ENCODE measurements around the gene DLGAP1. TPM values are rescaled to one million over a fixed set of nuclear protein-coding genes. Genes with fewer than 3 reads are reported as not detected.

The DLGAP1 gene
- total RNA-seq, 1 experiment from 2014 or later = 2.8 TPM

DNA sequence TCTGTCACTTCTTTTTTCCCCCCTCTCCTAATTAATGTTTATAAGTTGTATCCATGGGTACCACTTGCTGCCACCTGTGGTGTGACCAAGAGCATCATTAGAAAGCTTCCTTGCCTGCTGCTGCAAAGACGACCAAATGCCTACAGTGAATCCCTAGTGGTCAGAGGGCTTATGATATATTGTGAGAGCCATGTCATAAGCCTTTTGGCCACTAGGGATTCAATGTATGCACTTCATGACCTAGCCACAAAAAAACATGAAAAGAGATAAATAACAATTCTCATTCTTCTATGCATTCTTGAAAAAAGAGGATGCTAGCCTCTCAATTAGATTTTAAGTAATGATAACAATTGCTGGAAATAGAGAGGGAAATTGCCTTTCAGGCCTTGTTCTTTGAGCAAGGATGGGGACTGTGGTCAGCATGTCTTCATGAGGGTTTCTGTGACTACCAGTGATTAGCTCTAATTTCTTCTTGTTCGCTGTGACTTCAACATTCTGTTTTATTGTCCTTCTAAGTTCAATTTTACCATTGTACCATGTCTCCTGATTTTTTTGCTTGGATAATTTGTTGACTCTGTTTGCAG is 569.8 kb downstream of the DLGAP1 start:
- no peak overlapping the region for H3K4me3 ChIP-seq
- no peaks in the 10 kb centered on the region for H3K4me1 ChIP-seq
- H3K9me3 ChIP-seq (replicated peaks) = no peaks in the 10 kb centered on the region
- H3K36me3 ChIP-seq = no peaks in the 10 kb centered on the region
- no peak for DNase-seq
- H3K27me3 ChIP-seq = no peaks in the 10 kb centered on the region
- no peak overlapping the region for H3K27ac ChIP-seq

DNA sequence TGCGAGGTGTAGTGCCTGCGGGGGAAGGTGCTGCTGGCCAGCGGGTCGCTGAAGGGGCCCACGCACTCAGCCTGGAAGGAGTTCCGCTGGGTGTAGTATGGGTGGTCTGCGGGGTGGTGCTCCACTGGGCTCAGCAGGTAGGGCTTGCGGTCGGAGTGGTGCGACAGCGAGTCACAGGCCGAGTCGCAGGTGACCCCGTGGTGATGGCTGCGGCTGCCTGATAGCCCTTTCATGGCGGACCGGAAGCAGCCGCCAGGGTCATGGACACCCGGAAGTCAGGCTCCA is 575.3 kb downstream of the DLGAP1 start:
- Histone ChIP-seq H3K36me3 (no peaks in the 10 kb centered on the region), H3K4me3 (no peak overlapping the region), H3K27ac (no peak overlapping the region), H3K9me3 (replicated peaks) (no peaks in the 10 kb centered on the region), H3K4me1 (no peaks in the 10 kb centered on the region), H3K27me3 (no peaks in the 10 kb centered on the region)
- DNase-seq = no peak

DNA sequence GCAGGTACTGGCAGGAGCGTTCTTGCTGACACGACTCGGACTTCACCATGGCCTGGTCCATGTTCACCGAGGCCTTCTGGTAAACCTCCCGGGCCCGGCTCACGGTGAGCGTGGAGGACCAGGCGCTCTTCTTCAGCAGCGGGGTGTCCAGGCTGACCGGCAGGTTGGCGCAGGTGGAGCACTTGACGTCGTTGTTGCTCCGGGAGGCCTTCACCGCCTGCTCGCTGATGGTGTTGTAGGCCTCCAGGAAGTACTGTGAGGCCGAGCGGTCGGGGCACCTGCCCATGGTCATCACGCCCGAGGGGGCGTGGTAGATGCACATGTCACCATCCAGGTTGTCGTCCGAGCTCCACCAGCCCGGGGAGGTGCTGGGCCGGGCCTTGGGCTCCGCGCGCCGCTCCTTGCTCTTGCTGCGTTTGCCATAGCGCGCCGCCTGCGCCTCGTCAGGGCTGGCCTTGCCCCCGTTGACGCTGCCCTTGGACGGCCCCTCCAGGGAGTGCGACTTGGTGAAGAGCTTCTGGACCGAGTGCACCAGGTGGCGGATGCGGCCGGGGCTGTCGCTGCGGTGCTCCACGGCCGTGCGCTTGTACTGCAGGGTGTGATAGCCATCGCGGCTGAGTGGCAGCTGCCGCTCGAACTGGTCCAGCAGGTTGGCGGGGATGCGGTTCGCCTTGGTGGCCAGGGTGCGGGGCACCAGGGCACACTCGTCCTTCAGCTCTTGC is 575.8 kb downstream of the DLGAP1 start:
- H3K27ac ChIP-seq = no peak overlapping the region
- H3K9me3 ChIP-seq (replicated peaks) = no peaks in the 10 kb centered on the region
- no peak overlapping the region for H3K4me3 ChIP-seq
- no peaks in the 10 kb centered on the region for H3K4me1 ChIP-seq
- H3K27me3 ChIP-seq = no peaks in the 10 kb centered on the region
- no peaks in the 10 kb centered on the region for H3K36me3 ChIP-seq
- no peak for DNase-seq

DNA sequence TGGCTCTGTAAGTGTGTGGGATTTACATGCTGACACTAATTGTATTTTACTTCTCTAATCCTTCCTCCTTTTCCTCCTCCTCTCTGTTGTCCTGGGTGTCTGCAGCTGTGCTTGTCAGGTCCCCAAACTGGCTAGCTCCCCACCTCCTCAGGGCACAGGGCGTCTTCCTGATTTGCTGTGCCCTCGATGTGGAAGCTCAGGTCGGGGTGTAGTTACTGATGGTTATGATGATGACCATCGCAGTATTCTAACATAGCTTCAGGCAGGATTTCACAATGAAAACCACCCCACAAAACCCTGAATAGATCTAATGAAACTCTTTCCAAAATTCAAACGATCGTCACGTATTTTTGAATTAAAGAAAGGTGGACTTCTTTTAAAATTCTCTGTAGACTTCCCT is 576.7 kb downstream of the DLGAP1 start:
- no peaks in the 10 kb centered on the region for H3K9me3 ChIP-seq (replicated peaks)
- H3K4me3 ChIP-seq = no peak overlapping the region
- no peaks in the 10 kb centered on the region for H3K27me3 ChIP-seq
- no peaks in the 10 kb centered on the region for H3K36me3 ChIP-seq
- no peak overlapping the region for H3K27ac ChIP-seq
- DNase-seq = peak in 1 of 2 experiments; percentile 7
- H3K4me1 ChIP-seq = no peaks in the 10 kb centered on the region

DNA sequence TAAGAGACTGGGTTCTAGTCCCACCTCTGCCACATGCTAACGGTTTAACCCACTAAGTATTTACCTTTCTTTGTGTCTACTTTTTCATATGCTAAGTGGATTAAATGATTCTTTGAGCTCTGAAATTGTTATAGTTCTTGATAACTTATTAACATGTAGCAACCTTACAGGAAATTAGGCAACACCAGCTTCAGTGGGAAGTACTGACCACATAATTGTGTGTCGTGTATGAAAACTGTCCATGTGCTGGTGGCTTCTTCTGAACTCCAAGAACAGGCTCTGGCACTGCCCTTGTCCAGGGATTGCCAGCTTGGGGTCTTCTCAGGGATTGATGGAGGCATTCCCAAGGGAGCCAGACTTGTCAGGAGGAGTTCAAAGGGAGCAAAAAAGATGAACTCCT is 577.4 kb downstream of the DLGAP1 start:
- H3K4me1 ChIP-seq = no peaks in the 10 kb centered on the region
- H3K27me3 ChIP-seq = no peaks in the 10 kb centered on the region
- H3K4me3 ChIP-seq = no peak overlapping the region
- H3K36me3 ChIP-seq = no peaks in the 10 kb centered on the region
- DNase-seq = no peak
- no peaks in the 10 kb centered on the region for H3K9me3 ChIP-seq (replicated peaks)
- no peak overlapping the region for H3K27ac ChIP-seq

DNA sequence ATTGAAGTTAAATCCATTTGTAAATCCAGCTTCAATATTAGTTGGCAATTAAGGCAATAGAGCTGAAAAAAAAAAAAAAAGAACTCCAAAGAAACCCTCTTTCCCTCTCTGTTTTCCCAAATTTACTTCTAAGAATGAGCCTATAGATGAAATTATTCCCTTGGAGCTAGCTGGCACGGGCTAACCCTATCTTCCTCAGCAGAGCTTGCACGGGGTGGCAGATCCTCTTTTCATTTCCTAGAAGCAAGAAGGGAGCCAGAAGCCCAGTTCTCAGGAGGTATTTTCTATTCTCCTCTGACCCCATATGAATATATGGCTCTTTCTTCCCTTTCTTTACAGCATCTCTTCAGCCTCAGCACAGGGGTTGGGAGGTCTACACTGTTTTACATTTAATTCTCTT is 579.1 kb downstream of the DLGAP1 start:
- no peaks in the 10 kb centered on the region for H3K4me1 ChIP-seq
- no peak for DNase-seq
- H3K27ac ChIP-seq = no peak overlapping the region
- H3K27me3 ChIP-seq = no peaks in the 10 kb centered on the region
- no peaks in the 10 kb centered on the region for H3K36me3 ChIP-seq
- no peaks in the 10 kb centered on the region for H3K9me3 ChIP-seq (replicated peaks)
- H3K4me3 ChIP-seq = no peak overlapping the region

DNA sequence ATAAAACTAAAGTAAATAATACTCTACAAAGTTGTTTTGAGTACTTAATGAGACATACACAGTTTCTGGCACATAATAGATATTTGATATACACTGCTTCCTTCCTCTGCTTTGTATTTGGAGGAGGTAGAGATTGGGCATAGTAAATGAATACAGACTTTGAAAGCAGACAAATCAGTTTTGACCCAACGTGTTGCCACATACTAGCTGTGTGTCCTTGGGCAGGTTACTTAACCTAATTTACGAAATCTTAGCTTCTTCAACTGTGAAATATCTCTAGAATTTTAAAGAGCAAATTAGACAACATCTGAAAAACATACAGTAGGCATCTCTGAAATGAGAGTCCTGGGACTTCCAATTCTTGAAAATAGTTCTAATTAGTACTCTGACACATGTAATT is 579.7 kb downstream of the DLGAP1 start:
- H3K36me3 ChIP-seq = no peaks in the 10 kb centered on the region
- no peaks in the 10 kb centered on the region for H3K9me3 ChIP-seq (replicated peaks)
- H3K4me3 ChIP-seq = no peak overlapping the region
- H3K4me1 ChIP-seq = no peaks in the 10 kb centered on the region
- no peak for DNase-seq
- H3K27me3 ChIP-seq = no peaks in the 10 kb centered on the region
- H3K27ac ChIP-seq = no peak overlapping the region

DNA sequence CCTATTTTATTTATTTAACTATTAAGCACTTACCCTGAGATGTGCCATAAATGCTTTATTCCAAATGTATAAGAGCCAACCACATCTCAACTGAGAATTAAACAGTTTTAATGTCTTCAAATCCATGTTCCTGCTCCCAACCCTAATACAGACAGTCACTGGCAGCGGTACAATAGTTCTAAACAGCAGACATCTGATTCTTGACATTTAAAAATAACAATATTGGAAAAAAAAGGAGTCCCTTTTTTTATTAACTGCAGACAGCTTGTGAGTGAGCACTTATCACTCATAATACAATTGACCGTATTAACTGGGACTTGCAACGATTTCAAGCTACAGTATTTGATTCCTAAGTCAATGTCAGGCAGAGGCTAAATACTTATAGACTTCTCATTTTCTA is 580.5 kb downstream of the DLGAP1 start:
- Histone ChIP-seq H3K4me3 (no peak overlapping the region), H3K4me1 (no peaks in the 10 kb centered on the region), H3K27me3 (no peaks in the 10 kb centered on the region), H3K36me3 (no peaks in the 10 kb centered on the region), H3K27ac (no peak overlapping the region), H3K9me3 (replicated peaks) (no peaks in the 10 kb centered on the region)
- DNase-seq = no peak

DNA sequence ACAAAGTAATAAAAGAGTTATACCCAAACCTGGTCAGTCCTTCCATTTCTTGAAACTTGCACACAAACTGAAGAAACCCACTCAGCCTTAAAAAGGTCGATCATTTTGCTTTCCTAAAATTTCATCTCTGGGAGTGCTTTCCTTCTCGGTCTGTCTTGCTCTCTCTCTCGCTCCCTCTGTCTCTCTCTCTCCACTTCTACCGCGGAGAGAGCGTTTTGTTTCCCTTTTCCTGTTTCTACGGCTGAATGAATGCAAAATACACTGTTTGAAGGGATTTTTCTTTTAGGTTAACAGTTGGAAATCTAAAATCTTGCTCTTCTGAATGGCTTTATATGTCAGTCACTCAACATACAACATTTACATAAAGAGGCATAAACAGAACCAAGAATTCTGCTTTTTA is 581.0 kb downstream of the DLGAP1 start:
- Histone ChIP-seq H3K4me1 (no peaks in the 10 kb centered on the region), H3K27me3 (no peaks in the 10 kb centered on the region), H3K27ac (no peak overlapping the region), H3K9me3 (replicated peaks) (no peaks in the 10 kb centered on the region), H3K36me3 (no peaks in the 10 kb centered on the region), H3K4me3 (no peak overlapping the region)
- no peak for DNase-seq

DNA sequence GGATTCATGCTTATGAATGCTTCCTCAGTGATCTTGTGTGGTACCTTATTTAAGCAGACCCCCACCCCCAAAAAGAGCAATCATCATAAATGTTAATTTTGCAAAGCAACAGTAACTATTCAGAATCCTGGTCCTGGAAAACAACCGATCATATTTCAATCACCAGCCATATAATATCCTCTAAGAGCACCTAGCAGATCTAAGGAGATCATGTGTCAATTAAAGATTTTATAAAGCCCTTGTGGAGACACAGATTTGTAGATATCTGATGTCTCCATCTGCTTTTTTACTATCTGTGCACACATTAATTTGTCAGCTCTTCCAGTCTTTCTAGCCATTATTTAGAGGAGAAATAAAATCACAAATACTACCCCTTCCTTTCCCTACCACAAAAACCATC is 581.4 kb downstream of the DLGAP1 start:
- Histone ChIP-seq H3K27ac (no peak overlapping the region), H3K4me3 (no peak overlapping the region), H3K9me3 (replicated peaks) (no peaks in the 10 kb centered on the region), H3K36me3 (no peaks in the 10 kb centered on the region), H3K4me1 (no peaks in the 10 kb centered on the region), H3K27me3 (no peaks in the 10 kb centered on the region)
- no peak for DNase-seq

DNA sequence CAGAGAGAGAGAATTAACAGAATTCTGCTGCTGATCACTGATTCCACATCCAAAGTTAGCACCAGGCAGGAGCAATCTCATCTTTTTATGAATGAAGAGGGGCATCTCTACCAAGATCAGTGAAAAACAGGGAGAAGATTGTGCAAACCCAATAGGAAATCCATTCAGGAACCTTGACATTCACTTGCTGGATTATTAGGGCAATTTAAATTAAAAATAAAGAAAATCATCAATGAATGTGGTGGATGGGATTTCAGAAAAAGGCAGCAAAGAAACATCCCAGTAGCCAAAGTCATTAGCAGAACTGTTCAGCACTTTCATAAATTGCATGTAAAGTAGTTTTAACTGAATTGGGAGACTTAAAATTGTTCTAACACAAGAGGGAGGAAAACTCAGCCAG is 581.9 kb downstream of the DLGAP1 start:
- Histone ChIP-seq H3K27ac (no peak overlapping the region), H3K27me3 (no peaks in the 10 kb centered on the region), H3K4me1 (no peaks in the 10 kb centered on the region), H3K9me3 (replicated peaks) (no peaks in the 10 kb centered on the region), H3K4me3 (no peak overlapping the region), H3K36me3 (no peaks in the 10 kb centered on the region)
- DNase-seq = no peak

DNA sequence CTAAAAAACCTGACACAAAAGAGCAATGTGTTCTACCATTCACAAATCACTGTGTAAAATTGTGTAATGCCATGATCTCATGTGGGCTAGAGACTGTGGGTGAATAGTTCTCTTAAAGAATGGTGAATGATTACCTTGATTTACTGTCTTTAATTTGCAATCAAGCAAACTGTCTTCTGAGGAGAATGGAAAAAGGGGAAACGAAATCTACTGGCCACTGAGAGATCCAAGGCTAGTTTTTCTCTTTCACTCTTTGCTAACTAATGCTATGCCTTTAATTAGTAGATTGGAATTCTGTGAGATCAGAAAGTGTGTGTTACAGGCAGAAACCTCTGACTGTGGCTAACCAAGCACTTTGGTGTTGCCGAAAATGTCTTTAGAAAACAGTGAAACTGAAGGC is 582.5 kb downstream of the DLGAP1 start:
- Histone ChIP-seq H3K27ac (no peak overlapping the region), H3K27me3 (no peaks in the 10 kb centered on the region), H3K4me1 (no peaks in the 10 kb centered on the region), H3K36me3 (no peaks in the 10 kb centered on the region), H3K4me3 (no peak overlapping the region), H3K9me3 (replicated peaks) (no peaks in the 10 kb centered on the region)
- no peak for DNase-seq

DNA sequence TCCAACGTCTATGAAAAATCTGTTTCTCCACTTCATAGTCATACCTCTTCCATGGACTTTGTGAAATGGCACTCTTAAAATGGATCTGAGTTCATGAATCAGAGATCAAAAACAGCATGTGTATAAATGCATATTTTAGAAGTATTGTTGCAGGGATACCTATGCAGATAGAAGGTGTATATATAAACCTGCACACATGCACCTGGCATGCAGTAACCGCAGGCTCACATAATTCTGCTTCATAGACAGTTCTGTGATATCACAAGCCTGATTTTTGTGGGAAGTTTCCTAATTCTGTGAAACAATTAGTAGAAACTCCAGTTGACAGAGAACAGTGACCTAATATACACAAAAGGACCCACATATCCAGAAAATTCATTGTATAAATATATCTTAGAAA is 583.4 kb downstream of the DLGAP1 start:
- Histone ChIP-seq H3K27me3 (no peaks in the 10 kb centered on the region), H3K9me3 (replicated peaks) (no peaks in the 10 kb centered on the region), H3K36me3 (no peaks in the 10 kb centered on the region), H3K27ac (no peak overlapping the region), H3K4me1 (no peaks in the 10 kb centered on the region), H3K4me3 (no peak overlapping the region)
- no peak for DNase-seq

DNA sequence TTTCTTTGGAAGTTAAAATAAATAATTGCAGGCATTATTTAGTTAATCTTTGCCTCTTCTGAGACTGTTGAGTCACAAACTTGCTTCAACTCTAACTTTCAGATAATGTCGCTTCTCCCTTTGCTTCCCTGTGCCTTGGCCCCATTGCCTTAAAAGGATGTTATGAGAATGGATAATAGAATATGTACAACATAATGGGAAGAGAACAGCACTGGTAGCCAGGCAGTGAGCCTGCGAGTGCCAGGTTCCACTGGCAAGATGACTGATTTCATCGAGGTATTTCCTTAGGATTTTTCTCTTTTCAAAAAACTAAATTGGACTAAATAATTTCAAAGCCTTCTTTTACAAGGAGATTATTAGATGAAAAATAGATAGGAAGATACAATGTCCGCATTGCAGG is 584.2 kb downstream of the DLGAP1 start:
- DNase-seq = no peak
- H3K36me3 ChIP-seq = no peaks in the 10 kb centered on the region
- H3K27me3 ChIP-seq = no peaks in the 10 kb centered on the region
- H3K27ac ChIP-seq = no peak overlapping the region
- H3K4me1 ChIP-seq = no peaks in the 10 kb centered on the region
- H3K4me3 ChIP-seq = no peak overlapping the region
- H3K9me3 ChIP-seq (replicated peaks) = no peaks in the 10 kb centered on the region

DNA sequence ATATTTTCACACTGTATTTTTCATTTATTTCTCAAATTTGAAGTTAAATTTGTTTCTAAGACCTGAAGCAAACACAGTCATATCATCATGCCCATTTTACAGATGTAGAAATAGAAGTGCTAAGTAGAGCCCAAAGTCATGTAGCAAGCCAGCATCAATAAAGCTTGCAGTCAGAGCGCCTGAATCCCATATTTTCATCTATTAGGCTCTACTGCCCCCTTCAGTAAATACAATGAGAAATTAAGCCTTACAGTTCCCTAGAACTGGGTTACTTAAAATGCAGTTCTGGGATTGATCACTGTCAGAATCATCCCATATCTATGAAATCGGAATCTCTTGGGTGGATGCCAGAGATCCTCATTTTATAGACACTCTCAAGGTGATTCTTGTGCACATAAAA is 585.3 kb downstream of the DLGAP1 start:
- Histone ChIP-seq H3K4me1 (no peaks in the 10 kb centered on the region), H3K36me3 (no peaks in the 10 kb centered on the region), H3K9me3 (replicated peaks) (no peaks in the 10 kb centered on the region), H3K27ac (no peak overlapping the region), H3K27me3 (no peaks in the 10 kb centered on the region), H3K4me3 (no peak overlapping the region)
- peak in 1 of 2 experiments; percentile 49 for DNase-seq

DNA sequence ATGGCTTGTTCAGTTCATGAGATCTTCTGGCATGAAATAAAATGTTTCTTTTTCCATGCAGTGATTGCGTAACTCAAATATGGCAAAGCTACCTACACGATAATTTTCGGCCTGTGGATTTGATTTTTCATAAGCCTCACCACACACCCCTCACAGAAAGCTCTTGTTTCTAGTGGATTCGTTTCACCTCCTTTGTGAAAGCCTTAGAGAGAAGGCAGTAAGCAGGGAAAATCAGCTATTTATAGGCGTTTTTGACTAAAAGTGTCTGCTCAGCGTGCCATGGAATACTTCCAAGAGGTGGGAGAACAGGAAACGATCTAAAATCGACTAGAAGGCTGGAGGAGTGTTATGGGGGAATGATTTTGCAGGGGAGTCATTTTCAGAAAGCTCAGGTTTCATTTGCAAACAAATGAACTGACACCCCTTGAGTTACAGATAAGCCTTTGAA is 587.2 kb downstream of the DLGAP1 start:
- H3K4me1 ChIP-seq = no peaks in the 10 kb centered on the region
- DNase-seq = no peak

More for the DNA sequence above, 587.2 kb downstream of the DLGAP1 start:
- Histone ChIP-seq H3K9me3 (replicated peaks) (no peaks in the 10 kb centered on the region), H3K4me3 (no peak overlapping the region), H3K27ac (no peak overlapping the region), H3K36me3 (no peaks in the 10 kb centered on the region), H3K27me3 (no peaks in the 10 kb centered on the region)
